NOMO-1 (cell line): ENCODE results near the gene RBMS1.

Source experiments
- DNase-seq, 2 experiments: peaks; one replicate each; lab custom pipeline; 2025; ENCODE audit not compliant: unreplicated experiment in 2 of 2; lab: John Stamatoyannopoulos, UW

RBMS1 gene

GRCh38 chr2:160315337-160315736, 178.3 kb downstream of the RBMS1 start:
- DNase-seq: no peak

- DNase-seq: no peak
These were observed 183.3 kb downstream of the RBMS1 start for GRCh38 chr2:160310118-160310828.

GRCh38 chr2:160309585-160309984, 184.0 kb downstream of the RBMS1 start:
- no peak for DNase-seq

GRCh38 chr2:160308915-160309314, 184.7 kb downstream of the RBMS1 start:
- no peak for DNase-seq

- DNase-seq: no peak
These were observed 185.1 kb downstream of the RBMS1 start for GRCh38 chr2:160308476-160308875.

- DNase-seq: no peak
These were observed 186.6 kb downstream of the RBMS1 start for GRCh38 chr2:160306985-160307384.

- DNase-seq: no peak
These were observed 188.4 kb downstream of the RBMS1 start for GRCh38 chr2:160305081-160305750.

- DNase-seq: no peak
These were observed 190.1 kb downstream of the RBMS1 start for GRCh38 chr2:160303527-160303926.

GRCh38 chr2:160303076-160303475, 190.5 kb downstream of the RBMS1 start:
- DNase-seq: no peak

- no peak for DNase-seq
These were observed 192.2 kb downstream of the RBMS1 start for GRCh38 chr2:160301420-160301819.

GRCh38 chr2:160300203-160300602, 193.4 kb downstream of the RBMS1 start:
- DNase-seq: no peak

GRCh38 chr2:160299540-160299939, 194.1 kb downstream of the RBMS1 start:
- no peak for DNase-seq

GRCh38 chr2:160298960-160299359, 194.6 kb downstream of the RBMS1 start:
- no peak for DNase-seq

- DNase-seq: no peak
These were observed 197.9 kb downstream of the RBMS1 start for GRCh38 chr2:160295519-160296207.

GRCh38 chr2:160294889-160295288, 198.7 kb downstream of the RBMS1 start:
- DNase-seq: no peak

- DNase-seq: no peak
These were observed 199.2 kb downstream of the RBMS1 start for GRCh38 chr2:160294339-160294803.

GRCh38 chr2:160293391-160294091, 200.1 kb downstream of the RBMS1 start:
- DNase-seq: no peak

GRCh38 chr2:160292225-160292624, 201.4 kb downstream of the RBMS1 start:
- DNase-seq: no peak

- no peak for DNase-seq
These were observed 202.2 kb downstream of the RBMS1 start for GRCh38 chr2:160291382-160291781.

GRCh38 chr2:160290598-160290997, 203.0 kb downstream of the RBMS1 start:
- no peak for DNase-seq

GRCh38 chr2:160289831-160290230, 203.8 kb downstream of the RBMS1 start:
- DNase-seq: no peak
